ENCODE results near the gene HLA-DRA. TPM values are rescaled to one million over a fixed set of nuclear protein-coding genes. Genes with fewer than 3 reads are reported as not detected.
"Not testable (repeated sequence)": the region's sequence is repeated elsewhere in the genome, so short reads cannot be mapped to it uniquely, and the experiment has no call there.

The HLA-DRA gene
- total and polyA plus RNA-seq, 8 donors: 42.2 to 1,058 (median 68.3) TPM

- Histone ChIP-seq H3K27ac (no peak overlapping the region), H3K9me3 (no peaks in the 10 kb centered on the region), H3K4me1 (no peaks in the 10 kb centered on the region), H3K4me3 (peak overlapping the region in 1 of 2 donors; percentile 27), H3K27me3 (peaks cover 0 to 23% of the 10 kb centered on the region in 2 donors), H3K36me3 (no peaks in the 10 kb centered on the region)
- ATAC-seq (peak; percentile 48), DNase-seq (no peak)
- intact Hi-C loops (cut with DNase I): no loop called here
- TF ChIP-seq, protein P1, sequence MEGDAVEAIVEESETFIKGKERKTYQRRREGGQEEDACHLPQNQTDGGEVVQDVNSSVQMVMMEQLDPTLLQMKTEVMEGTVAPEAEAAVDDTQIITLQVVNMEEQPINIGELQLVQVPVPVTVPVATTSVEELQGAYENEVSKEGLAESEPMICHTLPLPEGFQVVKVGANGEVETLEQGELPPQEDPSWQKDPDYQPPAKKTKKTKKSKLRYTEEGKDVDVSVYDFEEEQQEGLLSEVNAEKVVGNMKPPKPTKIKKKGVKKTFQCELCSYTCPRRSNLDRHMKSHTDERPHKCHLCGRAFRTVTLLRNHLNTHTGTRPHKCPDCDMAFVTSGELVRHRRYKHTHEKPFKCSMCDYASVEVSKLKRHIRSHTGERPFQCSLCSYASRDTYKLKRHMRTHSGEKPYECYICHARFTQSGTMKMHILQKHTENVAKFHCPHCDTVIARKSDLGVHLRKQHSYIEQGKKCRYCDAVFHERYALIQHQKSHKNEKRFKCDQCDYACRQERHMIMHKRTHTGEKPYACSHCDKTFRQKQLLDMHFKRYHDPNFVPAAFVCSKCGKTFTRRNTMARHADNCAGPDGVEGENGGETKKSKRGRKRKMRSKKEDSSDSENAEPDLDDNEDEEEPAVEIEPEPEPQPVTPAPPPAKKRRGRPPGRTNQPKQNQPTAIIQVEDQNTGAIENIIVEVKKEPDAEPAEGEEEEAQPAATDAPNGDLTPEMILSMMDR (IDR thresholded peaks at IDR 0.05): no peak
Measured at GRCh38 chr6:32460528-32460927, 20.8 kb downstream of the HLA-DRA start.

DNA sequence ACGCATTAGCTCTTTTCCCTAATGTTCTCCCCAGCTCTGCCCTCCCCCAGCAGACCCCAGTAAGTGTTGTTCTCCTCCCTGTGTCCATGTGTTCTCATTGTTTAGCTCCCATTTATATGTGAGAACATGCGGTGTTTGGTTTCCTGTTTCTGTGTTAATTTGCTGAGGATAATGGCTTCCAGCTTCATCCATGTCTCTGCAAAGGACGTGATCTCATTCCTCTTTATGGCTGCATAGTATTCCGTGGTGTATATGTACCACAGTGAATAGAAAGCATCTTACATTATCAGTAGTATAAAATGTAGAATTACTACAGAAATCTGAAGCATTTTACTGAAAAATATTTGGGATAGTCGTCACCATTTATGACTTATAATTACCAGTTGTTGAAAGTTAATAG lies 21.8 kb downstream of the HLA-DRA start:
- ATAC-seq (no peak), DNase-seq (no peak)
- no peaks in the 10 kb centered on the region for H3K4me1 ChIP-seq
- intact Hi-C loops (cut with DNase I): no loop called here
- H3K36me3 ChIP-seq: no peaks in the 10 kb centered on the region
- H3K27me3 ChIP-seq: peaks cover 0 to 23% of the 10 kb centered on the region in 2 donors
- H3K4me3 ChIP-seq: no peak overlapping the region
- H3K9me3 ChIP-seq: peaks cover 0 to 2% of the 10 kb centered on the region in 2 donors
- H3K27ac ChIP-seq: no peak overlapping the region
- TF ChIP-seq, protein P1 (IDR thresholded peaks at IDR 0.05): no peak

- no peaks in the 10 kb centered on the region for H3K36me3 ChIP-seq
- H3K4me1 ChIP-seq: no peaks in the 10 kb centered on the region
- DNase-seq (no peak), ATAC-seq (peak; percentile 50)
- H3K27me3 ChIP-seq: peaks cover 0 to 23% of the 10 kb centered on the region in 2 donors
- H3K4me3 ChIP-seq: no peak overlapping the region
- no peak overlapping the region for H3K27ac ChIP-seq
- H3K9me3 ChIP-seq: peaks cover 0 to 2% of the 10 kb centered on the region in 2 donors
- TF ChIP-seq, protein P1 (IDR thresholded peaks at IDR 0.05): no peak
- intact Hi-C loops (cut with DNase I): no loop called here
Measured at GRCh38 chr6:32462609-32463008, 22.9 kb downstream of the HLA-DRA start.

- H3K27ac ChIP-seq; H3K27me3 ChIP-seq; intact Hi-C loops (cut with DNase I); H3K36me3 ChIP-seq; H3K4me3 ChIP-seq; H3K4me1 ChIP-seq; DNase-seq; ATAC-seq; H3K9me3 ChIP-seq: not testable (repeated sequence)
Measured at GRCh38 chr6:32467743-32468503, 28.2 kb downstream of the HLA-DRA start.

DNA sequence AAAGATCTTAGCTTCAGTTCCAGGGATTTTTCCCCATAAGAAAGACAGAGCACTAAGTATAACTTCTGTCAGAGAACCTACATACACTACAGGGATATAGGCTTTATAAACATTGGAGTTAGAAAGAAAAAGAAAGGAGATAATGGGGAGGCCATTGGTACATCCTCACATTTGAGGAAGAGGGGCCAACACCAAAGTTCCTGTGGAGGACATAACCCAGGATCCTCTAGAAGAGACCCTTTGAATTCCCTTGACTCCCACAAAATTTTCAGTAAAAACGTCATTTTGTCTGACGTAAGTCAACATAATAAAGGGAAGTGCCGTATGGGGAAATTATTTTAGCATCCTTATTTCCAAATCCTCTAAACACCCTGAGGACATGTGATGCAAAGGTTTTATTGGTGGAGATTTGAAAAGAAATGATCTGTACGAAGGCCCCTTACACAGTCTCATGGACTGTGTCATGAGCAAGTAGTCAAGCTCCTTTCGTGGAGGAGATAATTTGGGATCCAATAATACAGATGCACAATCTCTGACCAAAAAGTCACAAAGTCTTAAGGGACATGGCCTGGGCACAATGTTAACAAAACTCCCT lies 33.2 kb downstream of the HLA-DRA start:
- Histone ChIP-seq H3K9me3 (no peaks in the 10 kb centered on the region), H3K36me3 (no peaks in the 10 kb centered on the region), H3K4me3 (no peak overlapping the region), H3K27ac (peak overlapping the region; percentile 19 to 83), H3K27me3 (no peaks in the 10 kb centered on the region), H3K4me1 (peaks cover 0 to 9% of the 10 kb centered on the region in 2 donors)
- intact Hi-C loops (cut with DNase I): no loop called here
- DNase-seq: no peak
- TF ChIP-seq, protein P1 (IDR thresholded peaks at IDR 0.05): no peak
- ATAC-seq: peak; percentile 31

GRCh38 chr6:32473376-32474348 lies 34.0 kb downstream of the HLA-DRA start:
- DNase-seq (peak in 2 of 4 donors; percentile 40 to 54), ATAC-seq (peak; percentile 99)
- H3K4me3 ChIP-seq; H3K9me3 ChIP-seq; H3K36me3 ChIP-seq; intact Hi-C loops (cut with DNase I); H3K4me1 ChIP-seq; H3K27me3 ChIP-seq: not testable (repeated sequence)
- H3K27ac ChIP-seq: peak overlapping the region; percentile 44 to 83
